DMS53 (cell line): Measurements from ENCODE around the gene GMPPA.
A peak's percentile ranks its signal among the peaks of the same experiment; 100 is the strongest.

Experiments
- DNase-seq: peaks from one replicate; lab custom pipeline; 2025; lab: John Stamatoyannopoulos, UW

The GMPPA gene

GRCh38 chr2:219521066-219521880, 22.6 kb downstream of the GMPPA start:
- peak; percentile 68 for DNase-seq

- DNase-seq, result peak; percentile 79
Observed at GRCh38 chr2:219522111-219523030, 23.7 kb downstream of the GMPPA start.

GRCh38 chr2:219523031-219523671, 24.5 kb downstream of the GMPPA start:
- DNase-seq, result peak; percentile 58

GRCh38 chr2:219524817-219525216, 26.1 kb downstream of the GMPPA start:
- no peak for DNase-seq

GRCh38 chr2:219525533-219526232, 27.0 kb downstream of the GMPPA start:
- DNase-seq, result no peak

- DNase-seq, result peak; percentile 34
Observed at GRCh38 chr2:219526320-219527075, 27.8 kb downstream of the GMPPA start.

GRCh38 chr2:219527076-219527394, 28.3 kb downstream of the GMPPA start:
- DNase-seq, result peak; percentile 79

- no peak for DNase-seq
Observed at GRCh38 chr2:219527472-219527871, 28.8 kb downstream of the GMPPA start.

- DNase-seq, result peak; percentile 87
Observed at GRCh38 chr2:219530048-219530963, 31.6 kb downstream of the GMPPA start.

GRCh38 chr2:219531639-219532377, 33.1 kb downstream of the GMPPA start:
- peak; percentile 27 for DNase-seq

- DNase-seq, result no peak
Observed at GRCh38 chr2:219532378-219532649, 33.6 kb downstream of the GMPPA start.

- DNase-seq, result peak; percentile 63
Observed at GRCh38 chr2:219533930-219534661, 35.4 kb downstream of the GMPPA start.

GRCh38 chr2:219536425-219536824, 37.7 kb downstream of the GMPPA start:
- DNase-seq, result no peak

GRCh38 chr2:219536967-219537366, 38.3 kb downstream of the GMPPA start:
- no peak for DNase-seq

- peak; percentile 17 for DNase-seq
Observed at GRCh38 chr2:219537657-219538488, 39.2 kb downstream of the GMPPA start.

- DNase-seq, result no peak
Observed at GRCh38 chr2:219538504-219538951, 39.8 kb downstream of the GMPPA start.

- no peak for DNase-seq
Observed at GRCh38 chr2:219538956-219539788, 40.5 kb downstream of the GMPPA start.
